K562 (cell line): ENCODE measurements around the gene HDLBP. TPM values are rescaled to one million over a fixed set of nuclear protein-coding genes. Genes with fewer than 3 reads are reported as not detected.

ENCODE experiments used
- ATAC-seq: fragments of 200-7000 bp; cut with Tn5 transposase; 3 replicates; pipeline ENCODE4 v1.9.1; 2020; ENCODE audit warnings: moderate library complexity
- BruUV-seq: library from RNA; stranded (reverse); fragments of 400-500 nt; replicated peaks from 2 replicates; lab custom pipeline; 2021; lab: Mats Ljungman, UMichigan
- CTCF ChIA-PET: fragments of 300-600 bp; formaldehyde crosslinking; extraction: SDS; loops from one replicate; lab custom pipeline; 2021; ENCODE audit warnings: low intra/inter-chr PET ratio; lab: Yijun Ruan, JAX
- POLR2A ChIA-PET: fragments of 300-600, 350-650 bp; sonication (Branson Sonifier 250); formaldehyde crosslinking; extraction: SDS; loops from one replicate; lab custom pipeline; 2021; ENCODE audit warnings: antibody characterized with exemption, inconsistent platforms; lab: Yijun Ruan, JAX
- DNase-seq, 4 experiments: peaks; one replicate each; pipeline versions ENCODE4 v3.0.0 to v3.0.0-alpha.2; 2011 to 2018; ENCODE audit warnings: low spot score in 3 of 4, mixed read lengths in 3 of 4; ENCODE audit errors: extremely low read depth in 1 of 4
- FAIRE-seq: peaks from 2 replicates; lab custom pipeline; 2011; peaks lifted over from hg19 to GRCh38; lab: Jason Lieb, UNC
- H2AFZ ChIP-seq: 2 replicates; pipeline ENCODE4 v1.6.0; 2011; ENCODE audit warnings: low read depth, low read length, control low read depth, inconsistent platforms
- H3K27ac ChIP-seq: fragments of 200-600 bp; 3 replicates; pipeline ENCODE4 v1.8.0; 2011; ENCODE audit warnings: low read depth, mild to moderate bottlenecking, control low read depth, inconsistent platforms, low read length, moderate library complexity, mixed read lengths; ENCODE audit errors: extremely low read depth
- H3K27me3 ChIP-seq, 2 experiments: fragments of 300-600 bp in 1 of 2; 2 replicates in 1 of 2; 3 replicates in 1 of 2; pipeline versions ENCODE4 v1.6.0 to v1.8.0; 2011; ENCODE audit warnings: inconsistent platforms in 2 of 2, low read length in 2 of 2, mild to moderate bottlenecking in 1 of 2, mixed read lengths in 1 of 2, moderate library complexity in 1 of 2; ENCODE audit not compliant: control insufficient read depth in 2 of 2, insufficient read depth in 2 of 2
- H3K36me3 ChIP-seq: fragments of 300-600 bp; 3 replicates; pipeline ENCODE4 v1.8.0; 2011; ENCODE audit warnings: mild to moderate bottlenecking, low read length, inconsistent platforms; ENCODE audit not compliant: control insufficient read depth, insufficient read depth
- H3K4me1 ChIP-seq, 2 experiments: fragments of 200-600 bp in 1 of 2; replicated peaks in 1 of 2; 2 replicates in 1 of 2; 3 replicates in 1 of 2; pipeline versions ENCODE4 v1.5.1 to v1.8.0; 2011; ENCODE audit warnings: inconsistent platforms in 2 of 2, low read length in 2 of 2, mild to moderate bottlenecking in 1 of 2, mixed read lengths in 1 of 2, moderate library complexity in 1 of 2; ENCODE audit not compliant: control insufficient read depth in 2 of 2, insufficient read depth in 2 of 2
- H3K4me2 ChIP-seq: 2 replicates; pipeline ENCODE4 v1.6.1; 2011; ENCODE audit warnings: low read length, control low read depth, inconsistent platforms, mixed read lengths; ENCODE audit not compliant: insufficient read depth
- H3K4me3 ChIP-seq: fragments of 200-600 bp; sonication (generic), shearing (Covaris generic); 2 replicates; pipeline ENCODE4 v1.5.1; 2016; ENCODE audit warnings: control low read depth, inconsistent platforms
- H3K79me2 ChIP-seq: fragments of 200-600 bp; 3 replicates; pipeline ENCODE4 v1.8.0; 2011; ENCODE audit warnings: low read length, inconsistent platforms; ENCODE audit not compliant: control insufficient read depth, insufficient read depth
- H3K9ac ChIP-seq, 2 experiments: 2 replicates each; pipeline versions ENCODE4 v1.6.0 to v1.6.1; 2011; ENCODE audit warnings: low read depth in 2 of 2, low read length in 2 of 2, control low read depth in 1 of 2, inconsistent platforms in 1 of 2, mild to moderate bottlenecking in 1 of 2, mixed read lengths in 1 of 2; ENCODE audit not compliant: insufficient read depth in 1 of 2
- H3K9me1 ChIP-seq: one replicate; pipeline ENCODE4 v1.6.0; 2011; ENCODE audit warnings: inconsistent platforms, mild to moderate bottlenecking, low read length, moderate library complexity; ENCODE audit not compliant: control insufficient read depth, insufficient read depth
- H3K9me3 ChIP-seq: replicated peaks from 2 replicates; pipeline ENCODE4 v1.5.1; 2011; ENCODE audit warnings: low read depth, low read length, inconsistent platforms; ENCODE audit not compliant: control insufficient read depth, insufficient read depth
- H4K20me1 ChIP-seq: replicated peaks from 2 replicates; pipeline ENCODE4 v1.6.1; 2011; ENCODE audit warnings: low read length, inconsistent platforms, mixed read lengths; ENCODE audit not compliant: control insufficient read depth, insufficient read depth
- CHD4 ChIP-seq: fragments of 200-600 bp; sonication (generic); IDR thresholded peaks from 3 replicates; pipeline ENCODE4 v1.6.1; 2012; ENCODE audit warnings: low read depth, mild to moderate bottlenecking, mixed read lengths, low read length, inconsistent platforms; ENCODE audit not compliant: insufficient read depth, insufficient replicate concordance, poor library complexity, severe bottlenecking
- CUX1 ChIP-seq: fragments of 200-800 bp; sonication (Bioruptor generic); IDR thresholded peaks from 2 replicates; pipeline ENCODE4 v1.6.1; 2016; ENCODE audit warnings: missing genetic modification characterization, missing compliant biosample characterization
- E2F5 ChIP-seq: sonication (generic); formaldehyde crosslinking; IDR thresholded peaks from 2 replicates; pipeline ENCODE4 v1.8.0; 2022; ENCODE audit warnings: mild to moderate bottlenecking, missing genetic modification reagents
- HNRNPK ChIP-seq: fragments of 200-400 bp; formaldehyde crosslinking; IDR thresholded peaks from one replicate; pipeline ENCODE4 v1.6.1; 2018; ENCODE audit warnings: mild to moderate bottlenecking, low read depth, low read length; ENCODE audit not compliant: poor library complexity, severe bottlenecking
- MECOM ChIP-seq: fragments of 250-450 bp; sonication (Bioruptor Pico); IDR thresholded peaks from 2 replicates; pipeline ENCODE4 v1.8.0; 2022; ENCODE audit warnings: inconsistent platforms
- NUFIP1 ChIP-seq: fragments of 450-650 bp; IDR thresholded peaks from 2 replicates; pipeline ENCODE4 v1.6.1; 2018; ENCODE audit not compliant: partially characterized antibody
- PHF21A ChIP-seq: fragments of 450-650 bp; IDR thresholded peaks from 2 replicates; pipeline ENCODE4 v1.6.1; 2017; ENCODE audit warnings: low read depth, borderline replicate concordance
- THRAP3 ChIP-seq: fragments of 450-650 bp; IDR thresholded peaks from 2 replicates; pipeline ENCODE4 v1.6.1; 2016; ENCODE audit warnings: mild to moderate bottlenecking, inconsistent platforms, borderline replicate concordance
- ZNF12 ChIP-seq: sonication (generic); formaldehyde crosslinking; IDR thresholded peaks from 2 replicates; pipeline ENCODE4 v1.4.0; 2020; ENCODE audit warnings: mild to moderate bottlenecking, missing genetic modification reagents
- ZNF197 ChIP-seq: fragments of 200-800 bp; sonication (Bioruptor generic); IDR thresholded peaks from 2 replicates; pipeline ENCODE4 v1.6.1; 2016; ENCODE audit warnings: low read depth, missing genetic modification characterization, missing compliant biosample characterization
- ZNF232 ChIP-seq: sonication (generic); formaldehyde crosslinking; IDR thresholded peaks from 2 replicates; pipeline ENCODE4 v1.8.0; 2022; ENCODE audit warnings: mild to moderate bottlenecking, missing genetic modification reagents
- ZNF584 ChIP-seq: fragments of 200-800 bp; sonication (Bioruptor generic); IDR thresholded peaks from 2 replicates; pipeline ENCODE4 v1.6.1; 2016; ENCODE audit warnings: low read depth, mild to moderate bottlenecking, missing genetic modification characterization, missing compliant biosample characterization
- WGBS: fragments of 100-300 bp; shearing (Covaris generic); methylation state at CpG from one replicate; pipeline ENCODE4 v1.1.6; 2016; ENCODE audit warnings: low coverage, mixed read lengths; ENCODE audit not compliant: insufficient coverage; ENCODE audit errors: missing lambda C conversion rate; 5-methylcytosine and 5-hydroxymethylcytosine counted together
- in situ Hi-C: fragments of 300-500 bp; cut with MboI; formaldehyde crosslinking; loops from 4 replicates; pipeline ENCODE4 v1.15.0; 2018; ENCODE audit warnings: inconsistent platforms, mixed read lengths
- intact Hi-C: fragments of 100-400 bp; cut with micrococcal nuclease; formaldehyde crosslinking; loops from 2 replicates; pipeline ENCODE4 v1.14.2; 2022
- polyA plus RNA-seq, 8 experiments: library from polyadenylated mRNA; depleted of rRNA in 4 of 8; stranded (reverse) in 5 of 8; unstranded in 3 of 8; fragments of >200 nt; fragmentation: Nextera tagmentation in 2 of 8; fragmentation: Illumina TruSeq in 1 of 8; extraction: Ambion mirVana in 2 of 8; extraction: Trizol in 1 of 8; gene quantifications; 2 replicates each; pipeline versions ENCODE4 v1.2.1 to v1.2.3, GENCODE V29; 2011 to 2014; ENCODE audit warnings: inconsistent platforms in 1 of 8, missing spikeins in 1 of 8
- total RNA-seq, 7 experiments: library from RNA; depleted of rRNA in 6 of 7; stranded (reverse); fragments of >200 nt in 6 of 7; fragmentation: Illumina TruSeq in 2 of 7; extraction: Trizol in 2 of 7; gene quantifications; 2 replicates each; pipeline versions ENCODE4 v1.2.1 to v1.2.3, GENCODE V29; 2011 to 2021; ENCODE audit warnings: low replicate concordance in 1 of 7
- TF ChIP-seq, protein P1 (sequence below): fragments of 250-450 bp; sonication (Bioruptor Pico); IDR thresholded peaks from 2 replicates; pipeline ENCODE4 v1.5.0; 2022; ENCODE audit warnings: mild to moderate bottlenecking

Gene HDLBP
- total and polyA plus RNA-seq, 9 of the 15 experiments (the other 6 are each of a cell fraction or from before 2014, with no cell fraction given): 24.4 to 378 (median 146) TPM

DNA sequence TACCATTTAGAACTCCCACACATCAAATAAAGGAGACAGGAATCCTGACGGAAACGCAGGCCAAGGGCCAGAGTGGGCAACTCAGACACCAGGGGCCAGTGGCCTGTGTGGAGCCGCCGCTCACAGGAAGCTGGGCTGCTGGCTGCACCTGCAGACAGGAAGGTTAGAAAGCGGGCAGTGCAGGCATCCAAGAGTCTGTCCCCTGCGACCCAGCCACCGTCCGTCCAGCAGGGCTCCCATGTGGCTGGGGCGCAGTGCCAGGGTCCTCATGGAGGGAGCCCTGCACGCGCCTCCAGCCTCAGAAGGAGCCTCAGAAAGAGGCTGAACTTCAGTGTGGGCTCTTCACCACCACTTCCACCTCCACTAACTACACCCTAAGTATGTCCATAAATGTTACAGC, 129.5 kb downstream of the HDLBP start (continued):
- TF ChIP-seq THRAP3 (no peak), NUFIP1 (no peak), CUX1 (CRISPR knock-in tag) (no peak)

DNA sequence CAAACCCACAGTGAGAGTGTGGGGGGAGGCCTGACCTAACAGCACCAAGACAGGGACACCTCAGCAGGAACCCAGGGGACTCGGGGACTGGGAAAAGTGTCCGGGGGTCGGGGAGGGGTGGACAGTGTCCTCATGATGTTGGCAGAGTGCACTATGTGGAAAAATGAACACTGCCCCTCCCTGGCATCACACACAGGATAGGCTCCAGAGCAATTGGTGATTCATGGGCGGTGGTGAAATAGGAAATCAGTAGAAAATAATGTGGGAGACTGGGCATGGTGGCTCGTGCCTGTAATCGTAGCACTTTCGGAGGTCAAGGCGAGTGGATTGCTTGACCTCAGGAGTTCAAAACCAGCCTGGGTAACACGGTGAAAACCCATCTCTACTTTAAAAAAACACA, 130.6 kb downstream of the HDLBP start:
- Histone ChIP-seq H4K20me1 (no peaks in the 10 kb centered on the region), H3K9me3 (no peaks in the 10 kb centered on the region), H2AFZ (no peak overlapping the region), H3K4me2 (no peak overlapping the region), H3K9ac (no peak overlapping the region), H3K79me2 (no peaks in the 10 kb centered on the region), H3K4me3 (no peak overlapping the region), H3K27me3 (no peaks in the 10 kb centered on the region; a peak in 2 of 5 replicates), H3K36me3 (0 out of 3 replicates have a peak, but pooled peaks cover 3% of the 10 kb centered on the region), H3K4me1 (peaks cover 0 to 18% of the 10 kb centered on the region in 2 experiments; a peak in 2 of 5 replicates), H3K27ac (no peak overlapping the region), H3K9me1 (no peaks in the 10 kb centered on the region)
- in situ Hi-C loops (no loop called here), intact Hi-C loops (no loop called here)
- POLR2A ChIA-PET: no interaction called here
- DNase-seq: no peak
- 17% methylated on average over 8 of the region's 9 CpGs for WGBS
- no peak for ATAC-seq
- BruUV-seq: no TSS peak
- no peak for FAIRE-seq
- CTCF ChIA-PET: no interaction called here
- TF ChIP-seq E2F5 (CRISPR knock-in tag) (no peak), MECOM (CRISPR knock-in tag) (no peak), ZNF197 (CRISPR knock-in tag) (no peak), ZNF12 (no peak), ZNF232 (CRISPR knock-in tag) (no peak), HNRNPK (no peak), PHF21A (no peak), ZNF584 (CRISPR knock-in tag) (no peak), CHD4 (no peak)
- TF ChIP-seq, protein P1, sequence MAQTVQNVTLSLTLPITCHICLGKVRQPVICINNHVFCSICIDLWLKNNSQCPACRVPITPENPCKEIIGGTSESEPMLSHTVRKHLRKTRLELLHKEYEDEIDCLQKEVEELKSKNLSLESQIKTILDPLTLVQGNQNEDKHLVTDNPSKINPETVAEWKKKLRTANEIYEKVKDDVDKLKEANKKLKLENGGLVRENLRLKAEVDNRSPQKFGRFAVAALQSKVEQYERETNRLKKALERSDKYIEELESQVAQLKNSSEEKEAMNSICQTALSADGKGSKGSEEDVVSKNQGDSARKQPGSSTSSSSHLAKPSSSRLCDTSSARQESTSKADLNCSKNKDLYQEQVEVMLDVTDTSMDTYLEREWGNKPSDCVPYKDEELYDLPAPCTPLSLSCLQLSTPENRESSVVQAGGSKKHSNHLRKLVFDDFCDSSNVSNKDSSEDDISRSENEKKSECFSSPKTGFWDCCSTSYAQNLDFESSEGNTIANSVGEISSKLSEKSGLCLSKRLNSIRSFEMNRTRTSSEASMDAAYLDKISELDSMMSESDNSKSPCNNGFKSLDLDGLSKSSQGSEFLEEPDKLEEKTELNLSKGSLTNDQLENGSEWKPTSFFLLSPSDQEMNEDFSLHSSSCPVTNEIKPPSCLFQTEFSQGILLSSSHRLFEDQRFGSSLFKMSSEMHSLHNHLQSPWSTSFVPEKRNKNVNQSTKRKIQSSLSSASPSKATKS (CRISPR knock-in tag): no peak
